IPS-11a (cell line): Measurements from ENCODE around the gene GRM4.
"Not testable (repeated sequence)": the region's sequence is repeated elsewhere in the genome, so short reads cannot be mapped to it uniquely, and the experiment has no call there.

ENCODE experiments used
- H3K4me3 ChIP-seq: one replicate; pipeline ENCODE4 v1.5.1; 2013; ENCODE audit warnings: low read depth, low read length, control low read depth

Gene GRM4

GRCh38 chr6:34146021-34146782 is at the start of gene GRM4:
Gene GRM4, minus strand, starts transcription at chr6:34146087. Its CDS starts 12,591 bp downstream, at chr6:34133496.
- peak within 1 kb of the TSS; percentile 60 for H3K4me3 ChIP-seq

GRCh38 chr6:34194772-34195171 is 48.9 kb upstream of the GRM4 start:
- no peak overlapping the region for H3K4me3 ChIP-seq

- H3K4me3 ChIP-seq = no peak overlapping the region
Measured at GRCh38 chr6:34190504-34191122, 44.7 kb upstream of the GRM4 start.

GRCh38 chr6:34189806-34190503 is 44.1 kb upstream of the GRM4 start:
- H3K4me3 ChIP-seq = no peak overlapping the region

- H3K4me3 ChIP-seq = not testable (repeated sequence)
Measured at GRCh38 chr6:34184726-34185125, 38.8 kb upstream of the GRM4 start.

GRCh38 chr6:34182751-34183531 is 37.1 kb upstream of the GRM4 start:
- no peak overlapping the region for H3K4me3 ChIP-seq

- no peak overlapping the region for H3K4me3 ChIP-seq
Measured at GRCh38 chr6:34181908-34182307, 36.0 kb upstream of the GRM4 start.

GRCh38 chr6:34179106-34179720 is 33.3 kb upstream of the GRM4 start:
- no peak overlapping the region for H3K4me3 ChIP-seq

- no peak overlapping the region for H3K4me3 ChIP-seq
Measured at GRCh38 chr6:34178357-34179105, 32.6 kb upstream of the GRM4 start.

GRCh38 chr6:34177181-34177591 is 31.3 kb upstream of the GRM4 start:
- no peak overlapping the region for H3K4me3 ChIP-seq

- no peak overlapping the region for H3K4me3 ChIP-seq
Measured at GRCh38 chr6:34176261-34177031, 30.6 kb upstream of the GRM4 start.

GRCh38 chr6:34174846-34175399 is 29.0 kb upstream of the GRM4 start:
- H3K4me3 ChIP-seq = no peak overlapping the region

GRCh38 chr6:34172961-34173775 is 27.3 kb upstream of the GRM4 start:
- H3K4me3 ChIP-seq = no peak overlapping the region

- H3K4me3 ChIP-seq = no peak overlapping the region
Measured at GRCh38 chr6:34170346-34170745, 24.5 kb upstream of the GRM4 start.

GRCh38 chr6:34169897-34170296 is 24.0 kb upstream of the GRM4 start:
- H3K4me3 ChIP-seq = no peak overlapping the region

GRCh38 chr6:34161857-34162515 is 16.1 kb upstream of the GRM4 start:
- no peak overlapping the region for H3K4me3 ChIP-seq

- no peak overlapping the region for H3K4me3 ChIP-seq
Measured at GRCh38 chr6:34159844-34160243, 14.0 kb upstream of the GRM4 start.

- H3K4me3 ChIP-seq = no peak overlapping the region
Measured at GRCh38 chr6:34158876-34159275, 13.0 kb upstream of the GRM4 start.
